Fibroblast of lung (primary cell): Measurements from ENCODE around the gene SCUBE1. TPM values are rescaled to one million over a fixed set of nuclear protein-coding genes. Genes with fewer than 3 reads are reported as not detected.

Source experiments
- DNase-seq, 2 donors: peaks; one replicate each; pipeline versions ENCODE4 v3.0.0 to v3.0.0-alpha.2; 2010; ENCODE audit warnings: low read depth in 2 of 2
- H2AFZ ChIP-seq: 2 replicates; pipeline ENCODE4 v1.5.1; 2012; ENCODE audit warnings: low read length, control low read depth, inconsistent platforms
- H3K27ac ChIP-seq: 2 replicates; pipeline ENCODE4 v1.5.1; 2011; ENCODE audit warnings: low read length, control low read depth; ENCODE audit not compliant: insufficient read depth
- H3K27me3 ChIP-seq: 2 replicates; pipeline ENCODE4 v1.5.1; 2011; ENCODE audit warnings: mild to moderate bottlenecking, low read length; ENCODE audit not compliant: control insufficient read depth, insufficient read depth
- H3K36me3 ChIP-seq: 2 replicates; pipeline ENCODE4 v1.5.1; 2011; ENCODE audit warnings: low read length; ENCODE audit not compliant: control insufficient read depth, insufficient read depth
- H3K4me1 ChIP-seq: 2 replicates; pipeline ENCODE4 v1.5.1; 2011; ENCODE audit warnings: low read length; ENCODE audit not compliant: control insufficient read depth, insufficient read depth; ENCODE audit errors: extremely low read depth
- H3K4me2 ChIP-seq: 2 replicates; pipeline ENCODE4 v1.5.1; 2011; ENCODE audit warnings: low read length, control low read depth; ENCODE audit not compliant: insufficient read depth; ENCODE audit errors: extremely low read depth
- H3K4me3 ChIP-seq, 4 experiments: fragments of 200-600 bp in 1 of 4; sonication (generic) in 1 of 4; replicated peaks in 1 of 4; 2 replicates each; pipeline ENCODE4 v1.5.1; 2011 to 2016; ENCODE audit warnings: low read length in 4 of 4, low read depth in 3 of 4, mild to moderate bottlenecking in 3 of 4, control low read depth in 2 of 4, inconsistent platforms in 1 of 4, mixed read lengths in 1 of 4; ENCODE audit not compliant: insufficient read depth in 1 of 4; ENCODE audit errors: control extremely low read depth in 1 of 4
- H3K79me2 ChIP-seq: 2 replicates; pipeline ENCODE4 v1.5.1; 2012; ENCODE audit warnings: mild to moderate bottlenecking, low read length, inconsistent platforms; ENCODE audit not compliant: control insufficient read depth, insufficient read depth
- H3K9ac ChIP-seq: 2 replicates; pipeline ENCODE4 v1.5.1; 2011; ENCODE audit warnings: mild to moderate bottlenecking, low read length, control low read depth; ENCODE audit not compliant: insufficient read depth
- H3K9me3 ChIP-seq: 2 replicates; pipeline ENCODE4 v1.5.1; 2012; ENCODE audit warnings: low read depth, low read length; ENCODE audit not compliant: control insufficient read depth, insufficient read depth
- H4K20me1 ChIP-seq: 2 replicates; pipeline ENCODE4 v1.5.1; 2011; ENCODE audit warnings: low read length; ENCODE audit not compliant: control insufficient read depth, insufficient read depth; ENCODE audit errors: extremely low read depth
- CTCF ChIP-seq, 2 donors: IDR thresholded peaks in 1 of 2; conservative IDR thresholded peaks in 1 of 2; 1 replicate in 1 of 2; 2 replicates in 1 of 2; pipeline ENCODE4 v1.5.1; 2011 to 2012; ENCODE audit warnings: low read length in 2 of 2, control low read depth in 1 of 2, inconsistent platforms in 1 of 2, low read depth in 1 of 2, mild to moderate bottlenecking in 1 of 2
- EZH2 ChIP-seq: IDR thresholded peaks from 2 replicates; pipeline ENCODE4 v1.5.1; 2012; ENCODE audit warnings: low read length, control low read depth, mild to moderate bottlenecking; ENCODE audit errors: missing control alignments
- polyA plus RNA-seq, 2 donors: library from polyadenylated mRNA; depleted of rRNA in 1 of 2; stranded (reverse) in 1 of 2; unstranded in 1 of 2; fragments of >200 nt; gene quantifications; 2 replicates each; pipeline ENCODE4 v1.2.1, GENCODE V29; 2011 to 2012; ENCODE audit warnings: missing spikeins in 1 of 2
- total RNA-seq: library from RNA; depleted of rRNA; stranded (reverse); fragments of >200 nt; gene quantifications from 2 replicates; pipeline ENCODE4 v1.2.1, GENCODE V29; 2014

The SCUBE1 gene
- total and polyA plus RNA-seq, 2 donors (not counting 1 experiment from before 2014, with no cell fraction given) = 0.17 TPM; not detected in 1

GRCh38 chr22:43199541-43199940 lies 143.6 kb downstream of the SCUBE1 start:
- Histone ChIP-seq H3K27ac (no peak overlapping the region), H3K27me3 (peaks cover 12% of the 10 kb centered on the region), H3K4me2 (no peak overlapping the region), H3K9ac (no peak overlapping the region), H3K4me3 (no peak overlapping the region), H3K79me2 (no peaks in the 10 kb centered on the region), H3K4me1 (no peaks in the 10 kb centered on the region), H2AFZ (no peak overlapping the region), H3K36me3 (no peaks in the 10 kb centered on the region), H4K20me1 (no peaks in the 10 kb centered on the region), H3K9me3 (no peaks in the 10 kb centered on the region)
- DNase-seq = no peak
- TF ChIP-seq CTCF (conservative IDR thresholded peaks at IDR 0.05 in 1 of 2, IDR thresholded peaks at IDR 0.05 in 1 of 2; ENCODE audit: low read depth in 1 of 2, low read length in 2 of 2) = no peak
- TF ChIP-seq EZH2 = no peak

- Histone ChIP-seq H2AFZ (no peak overlapping the region), H3K4me2 (no peak overlapping the region), H3K27me3 (peaks cover 12% of the 10 kb centered on the region), H3K9ac (no peak overlapping the region), H3K4me1 (no peaks in the 10 kb centered on the region), H3K4me3 (no peak overlapping the region), H3K36me3 (no peaks in the 10 kb centered on the region), H3K27ac (no peak overlapping the region), H3K79me2 (no peaks in the 10 kb centered on the region), H3K9me3 (no peaks in the 10 kb centered on the region), H4K20me1 (no peaks in the 10 kb centered on the region)
- no peak for DNase-seq
- TF ChIP-seq CTCF (conservative IDR thresholded peaks at IDR 0.05 in 1 of 2, IDR thresholded peaks at IDR 0.05 in 1 of 2; ENCODE audit: low read depth in 1 of 2, low read length in 2 of 2) (no peak), EZH2 (no peak)
Measured at GRCh38 chr22:43198936-43199335, 144.2 kb downstream of the SCUBE1 start.

GRCh38 chr22:43198126-43198525 lies 145.0 kb downstream of the SCUBE1 start:
- Histone ChIP-seq H2AFZ (no peak overlapping the region), H3K4me3 (no peak overlapping the region), H3K9me3 (no peaks in the 10 kb centered on the region), H3K36me3 (no peaks in the 10 kb centered on the region), H4K20me1 (no peaks in the 10 kb centered on the region), H3K9ac (no peak overlapping the region), H3K27ac (no peak overlapping the region), H3K4me2 (no peak overlapping the region), H3K79me2 (no peaks in the 10 kb centered on the region), H3K4me1 (no peaks in the 10 kb centered on the region), H3K27me3 (peaks cover 12% of the 10 kb centered on the region)
- TF ChIP-seq EZH2 (no peak), CTCF (conservative IDR thresholded peaks at IDR 0.05 in 1 of 2, IDR thresholded peaks at IDR 0.05 in 1 of 2; ENCODE audit: low read depth in 1 of 2, low read length in 2 of 2) (no peak)
- no peak for DNase-seq
